HepG2 (cell line): ENCODE results near the gene ACTR1B. TPM values are rescaled to one million over a fixed set of nuclear protein-coding genes. Genes with fewer than 3 reads are reported as not detected.

Experiments used
- ADNP ChIP-seq: sonication (generic); formaldehyde crosslinking; IDR thresholded peaks from 2 replicates; pipeline ENCODE4 v1.4.0; 2020; ENCODE audit warnings: missing genetic modification reagents
- CCAR2 ChIP-seq: fragments of 200-400 bp; formaldehyde crosslinking; optimal IDR thresholded peaks from 2 replicates; pipeline ENCODE3; 2018; ENCODE audit warnings: low read depth, mild to moderate bottlenecking, low read length, moderate library complexity
- HNF4G ChIP-seq, 2 experiments: sonication (generic) in 1 of 2; formaldehyde crosslinking in 1 of 2; IDR thresholded peaks; 2 replicates each; pipeline versions ENCODE4 v1.4.0 to v1.6.1; 2011 to 2020; ENCODE audit warnings: borderline replicate concordance in 2 of 2, low read depth in 2 of 2, mild to moderate bottlenecking in 2 of 2, low read length in 1 of 2, missing genetic modification reagents in 1 of 2, moderate library complexity in 1 of 2
- HNRNPL ChIP-seq: fragments of 200-400 bp; formaldehyde crosslinking; IDR thresholded peaks from 2 replicates; pipeline ENCODE4 v1.6.1; 2017; ENCODE audit warnings: mild to moderate bottlenecking, low read depth, low read length
- KLF9 ChIP-seq: IDR thresholded peaks from 2 replicates; pipeline ENCODE4 v1.6.1; 2016; ENCODE audit warnings: low read depth
- MXD4 ChIP-seq: IDR thresholded peaks from 2 replicates; pipeline ENCODE4 v1.6.1; 2016; ENCODE audit warnings: mild to moderate bottlenecking, missing biosample characterization, missing genetic modification reagents
- NPAS2 ChIP-seq: sonication (generic); formaldehyde crosslinking; IDR thresholded peaks from 2 replicates; pipeline ENCODE4 v1.8.0; 2022; ENCODE audit warnings: mild to moderate bottlenecking, missing genetic modification reagents, borderline replicate concordance
- NR1H2 ChIP-seq: sonication (generic); formaldehyde crosslinking; IDR thresholded peaks from 2 replicates; pipeline ENCODE4 v1.8.1; 2022; ENCODE audit warnings: low read depth, missing genetic modification reagents, borderline replicate concordance
- NR2F1 ChIP-seq, 2 experiments: fragments of 450-650 bp in 1 of 2; formaldehyde crosslinking in 1 of 2; IDR thresholded peaks; 2 replicates each; pipeline versions ENCODE4 v1.5.0 to v1.6.1; 2016 to 2020; ENCODE audit warnings: mild to moderate bottlenecking in 1 of 2, missing compliant biosample characterization in 1 of 2, missing genetic modification reagents in 1 of 2, moderate library complexity in 1 of 2
- PLRG1 ChIP-seq: fragments of 450-650 bp; conservative IDR thresholded peaks from 2 replicates; pipeline ENCODE4 v1.6.1; 2016
- POLR2AphosphoS5 ChIP-seq: IDR thresholded peaks from 2 replicates; pipeline ENCODE4 v1.6.1; 2012; ENCODE audit warnings: low read depth, low read length
- RARA ChIP-seq: IDR thresholded peaks from 2 replicates; pipeline ENCODE4 v1.6.1; 2016; ENCODE audit warnings: missing genetic modification reagents, missing compliant biosample characterization
- SOX6 ChIP-seq, 2 experiments: fragments of 450-650 bp in 1 of 2; sonication (generic) in 1 of 2; formaldehyde crosslinking in 1 of 2; IDR thresholded peaks; 2 replicates each; pipeline versions ENCODE4 v1.4.0 to v1.6.1; 2017 to 2020; ENCODE audit warnings: antibody characterized with exemption in 1 of 2, mild to moderate bottlenecking in 1 of 2, missing genetic modification reagents in 1 of 2
- STAT5B ChIP-seq: sonication (generic); formaldehyde crosslinking; IDR thresholded peaks from 2 replicates; pipeline ENCODE4 v1.4.0; 2020; ENCODE audit warnings: missing genetic modification reagents
- ZBTB7A ChIP-seq: sonication (generic); formaldehyde crosslinking; IDR thresholded peaks from 2 replicates; pipeline ENCODE4 v1.8.0; 2022; ENCODE audit warnings: mild to moderate bottlenecking, missing genetic modification reagents
- ZFP36 ChIP-seq: fragments of 150-350 bp; IDR thresholded peaks from 2 replicates; pipeline ENCODE4 v1.6.1; 2018; ENCODE audit warnings: borderline replicate concordance, low read length, low read depth; ENCODE audit not compliant: partially characterized antibody
- ZNF557 ChIP-seq: sonication (generic); formaldehyde crosslinking; IDR thresholded peaks from 2 replicates; pipeline ENCODE4 v1.4.0; 2020; ENCODE audit warnings: missing genetic modification reagents
- ZNF83 ChIP-seq: sonication (generic); formaldehyde crosslinking; IDR thresholded peaks from 2 replicates; pipeline ENCODE4 v1.4.0; 2020; ENCODE audit warnings: missing genetic modification reagents, mild to moderate bottlenecking, borderline replicate concordance
- ZSCAN29 ChIP-seq: sonication (generic); formaldehyde crosslinking; conservative IDR thresholded peaks from 2 replicates; pipeline ENCODE4 v1.4.0; 2020; ENCODE audit warnings: mild to moderate bottlenecking, missing genetic modification reagents
- polyA plus RNA-seq, 8 experiments: library from polyadenylated mRNA; depleted of rRNA in 3 of 8; stranded (reverse) in 7 of 8; unstranded in 1 of 8; fragments of >200 nt; fragmentation: Illumina TruSeq in 4 of 8; extraction: Trizol in 4 of 8; gene quantifications; 2 replicates each; pipeline versions ENCODE4 v1.2.1 to v1.2.3, GENCODE V29; 2011 to 2016; ENCODE audit warnings: low read depth in 4 of 8, missing spikeins in 1 of 8, mixed read lengths in 1 of 8; ENCODE audit not compliant: insufficient read depth in 1 of 8
- total RNA-seq, 5 experiments: library from RNA; depleted of rRNA; stranded (reverse); fragments of >200 nt; fragmentation: Illumina TruSeq; extraction: Trizol; gene quantifications; 2 replicates each; pipeline ENCODE4 v1.2.3, GENCODE V29; 2016; ENCODE audit warnings: low read depth in 1 of 5
- TF ChIP-seq, protein P1 (sequence below): sonication (generic); formaldehyde crosslinking; IDR thresholded peaks from 2 replicates; pipeline ENCODE4 v1.4.0; 2020; ENCODE audit warnings: missing genetic modification reagents, borderline replicate concordance
- TF ChIP-seq, protein P2 (sequence below): IDR thresholded peaks from 2 replicates; pipeline ENCODE4 v1.6.1; 2016; ENCODE audit warnings: control low read depth
- TF ChIP-seq, protein P3 (sequence below): sonication (generic); formaldehyde crosslinking; IDR thresholded peaks from 2 replicates; pipeline ENCODE4 v1.4.0; 2020; ENCODE audit warnings: low read depth, mild to moderate bottlenecking, missing genetic modification reagents

Gene ACTR1B
- total and polyA plus RNA-seq, 2 of the 13 experiments (the other 11 are each of a cell fraction or from before 2014, with no cell fraction given): 61.7 to 76.7 TPM

DNA sequence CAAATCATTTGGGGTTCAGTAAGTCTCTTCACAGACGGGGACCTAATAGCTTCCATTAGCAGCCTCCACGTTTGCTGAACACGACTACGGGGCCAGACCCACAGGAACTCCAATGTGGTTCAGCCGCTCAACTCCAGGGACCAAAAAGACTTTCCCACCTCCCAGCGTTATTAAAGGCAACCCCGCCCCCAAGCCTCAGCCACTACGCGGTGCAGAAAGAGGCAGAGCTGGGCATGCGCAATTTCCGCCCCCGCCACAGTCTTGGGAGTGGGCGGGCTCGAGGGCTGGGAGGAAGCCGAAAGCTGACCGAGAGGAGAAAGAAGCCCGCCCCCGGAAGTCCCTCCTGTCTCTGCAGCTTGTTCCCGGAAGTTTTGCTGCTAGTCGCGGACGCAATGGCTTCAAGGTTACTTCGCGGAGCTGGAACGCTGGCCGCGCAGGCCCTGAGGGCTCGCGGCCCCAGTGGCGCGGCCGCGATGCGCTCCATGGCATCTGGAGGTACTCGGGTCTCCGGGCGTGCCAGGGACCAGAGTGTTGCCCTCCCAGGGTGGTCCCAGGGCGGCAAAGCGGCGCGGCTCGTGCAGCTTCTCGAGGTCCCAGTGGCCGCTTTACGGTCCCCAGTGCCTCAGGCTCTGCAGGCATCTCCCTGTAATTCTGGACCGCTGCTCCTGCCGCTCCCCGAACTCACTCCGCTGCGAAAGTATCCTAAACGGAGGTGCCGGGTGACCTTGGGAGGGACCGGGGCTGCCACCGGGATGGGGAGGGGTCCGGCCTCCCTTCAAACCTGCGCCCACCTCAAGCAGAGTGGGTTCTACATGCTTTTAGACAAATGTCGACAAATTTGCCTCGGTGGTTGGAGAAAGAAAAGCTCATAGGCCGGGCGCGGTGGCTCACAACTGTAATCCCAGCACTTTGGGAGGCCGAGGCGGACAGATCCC, 17.9 kb downstream of the ACTR1B start, which contains the start of gene COX5B (continued):
- TF ChIP-seq NR2F1 (CRISPR knock-in tag; IDR thresholded peaks at IDR 0.05) (no peak), ADNP (no peak), ZNF83 (peak; percentile 65; the same call in 1 of the 2 replicates), NPAS2 (no peak), ZFP36 (no peak), CCAR2 (no peak), HNRNPL (0 out of 2 replicates have a peak, but pooled peaks have one; percentile 16), PLRG1 (no peak), RARA (CRISPR knock-in tag) (no peak), POLR2AphosphoS5 (peak; percentile 98), HNF4G (IDR thresholded peaks at IDR 0.05; ENCODE audit: borderline replicate concordance, low read depth, low read length) (no peak; the same call in 1 of the 2 replicates), HNF4G (CRISPR knock-in tag; IDR thresholded peaks at IDR 0.05; ENCODE audit: borderline replicate concordance, low read depth) (no peak; the same call in 1 of the 2 replicates), ZNF557 (CRISPR knock-in tag) (0 out of 2 replicates have a peak, but pooled peaks have one; percentile 66), SOX6 (IDR thresholded peaks at IDR 0.05) (no peak), SOX6 (CRISPR knock-in tag; IDR thresholded peaks at IDR 0.05) (peak; percentile 69), KLF9 (CRISPR knock-in tag) (0 out of 2 replicates have a peak, but pooled peaks have one; percentile 33), NR1H2 (CRISPR knock-in tag) (no peak), ZBTB7A (CRISPR knock-in tag) (no peak), MXD4 (CRISPR knock-in tag) (peak; percentile 57; the same call in 1 of the 2 replicates), STAT5B (CRISPR knock-in tag) (no peak), ZSCAN29 (no peak)
- TF ChIP-seq, protein P1, sequence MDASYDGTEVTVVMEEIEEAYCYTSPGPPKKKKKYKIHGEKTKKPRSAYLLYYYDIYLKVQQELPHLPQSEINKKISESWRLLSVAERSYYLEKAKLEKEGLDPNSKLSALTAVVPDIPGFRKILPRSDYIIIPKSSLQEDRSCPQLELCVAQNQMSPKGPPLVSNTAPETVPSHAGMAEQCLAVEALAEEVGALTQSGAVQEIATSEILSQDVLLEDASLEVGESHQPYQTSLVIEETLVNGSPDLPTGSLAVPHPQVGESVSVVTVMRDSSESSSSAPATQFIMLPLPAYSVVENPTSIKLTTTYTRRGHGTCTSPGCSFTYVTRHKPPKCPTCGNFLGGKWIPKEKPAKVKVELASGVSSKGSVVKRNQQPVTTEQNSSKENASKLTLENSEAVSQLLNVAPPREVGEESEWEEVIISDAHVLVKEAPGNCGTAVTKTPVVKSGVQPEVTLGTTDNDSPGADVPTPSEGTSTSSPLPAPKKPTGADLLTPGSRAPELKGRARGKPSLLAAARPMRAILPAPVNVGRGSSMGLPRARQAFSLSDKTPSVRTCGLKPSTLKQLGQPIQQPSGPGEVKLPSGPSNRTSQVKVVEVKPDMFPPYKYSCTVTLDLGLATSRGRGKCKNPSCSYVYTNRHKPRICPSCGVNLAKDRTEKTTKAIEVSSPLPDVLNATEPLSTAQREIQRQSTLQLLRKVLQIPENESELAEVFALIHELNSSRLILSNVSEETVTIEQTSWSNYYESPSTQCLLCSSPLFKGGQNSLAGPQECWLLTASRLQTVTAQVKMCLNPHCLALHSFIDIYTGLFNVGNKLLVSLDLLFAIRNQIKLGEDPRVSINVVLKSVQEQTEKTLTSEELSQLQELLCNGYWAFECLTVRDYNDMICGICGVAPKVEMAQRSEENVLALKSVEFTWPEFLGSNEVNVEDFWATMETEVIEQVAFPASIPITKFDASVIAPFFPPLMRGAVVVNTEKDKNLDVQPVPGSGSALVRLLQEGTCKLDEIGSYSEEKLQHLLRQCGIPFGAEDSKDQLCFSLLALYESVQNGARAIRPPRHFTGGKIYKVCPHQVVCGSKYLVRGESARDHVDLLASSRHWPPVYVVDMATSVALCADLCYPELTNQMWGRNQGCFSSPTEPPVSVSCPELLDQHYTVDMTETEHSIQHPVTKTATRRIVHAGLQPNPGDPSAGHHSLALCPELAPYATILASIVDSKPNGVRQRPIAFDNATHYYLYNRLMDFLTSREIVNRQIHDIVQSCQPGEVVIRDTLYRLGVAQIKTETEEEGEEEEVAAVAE (CRISPR knock-in tag): peak; percentile 53; the same call in 1 of the 2 replicates
- TF ChIP-seq, protein P2, sequence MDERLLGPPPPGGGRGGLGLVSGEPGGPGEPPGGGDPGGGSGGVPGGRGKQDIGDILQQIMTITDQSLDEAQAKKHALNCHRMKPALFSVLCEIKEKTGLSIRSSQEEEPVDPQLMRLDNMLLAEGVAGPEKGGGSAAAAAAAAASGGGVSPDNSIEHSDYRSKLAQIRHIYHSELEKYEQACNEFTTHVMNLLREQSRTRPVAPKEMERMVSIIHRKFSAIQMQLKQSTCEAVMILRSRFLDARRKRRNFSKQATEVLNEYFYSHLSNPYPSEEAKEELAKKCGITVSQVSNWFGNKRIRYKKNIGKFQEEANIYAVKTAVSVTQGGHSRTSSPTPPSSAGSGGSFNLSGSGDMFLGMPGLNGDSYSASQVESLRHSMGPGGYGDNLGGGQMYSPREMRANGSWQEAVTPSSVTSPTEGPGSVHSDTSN (CRISPR knock-in tag): no peak
- TF ChIP-seq, protein P3, sequence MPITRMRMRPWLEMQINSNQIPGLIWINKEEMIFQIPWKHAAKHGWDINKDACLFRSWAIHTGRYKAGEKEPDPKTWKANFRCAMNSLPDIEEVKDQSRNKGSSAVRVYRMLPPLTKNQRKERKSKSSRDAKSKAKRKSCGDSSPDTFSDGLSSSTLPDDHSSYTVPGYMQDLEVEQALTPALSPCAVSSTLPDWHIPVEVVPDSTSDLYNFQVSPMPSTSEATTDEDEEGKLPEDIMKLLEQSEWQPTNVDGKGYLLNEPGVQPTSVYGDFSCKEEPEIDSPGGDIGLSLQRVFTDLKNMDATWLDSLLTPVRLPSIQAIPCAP: no peak
